HEK293T (cell line): Measurements from ENCODE around the gene TTLL7.

Experiments
- CTCF ChIA-PET: fragments of 350-600 bp; formaldehyde crosslinking; extraction: SDS; loops from one replicate; lab custom pipeline; 2021; ENCODE audit warnings: antibody characterized with exemption, inconsistent platforms; lab: Yijun Ruan, JAX
- POLR2A ChIA-PET: fragments of 350-600 bp; formaldehyde crosslinking; extraction: SDS; loops from one replicate; lab custom pipeline; 2020; ENCODE audit warnings: antibody characterized with exemption, inconsistent platforms; lab: Yijun Ruan, JAX
- DNase-seq: peaks from one replicate; pipeline ENCODE4 v3.0.0; 2012; ENCODE audit warnings: mixed read lengths; ENCODE audit errors: extremely low spot score
- ARNT ChIP-seq: fragments of 450-650 bp; IDR thresholded peaks from 2 replicates; pipeline ENCODE4 v1.6.1; 2017; ENCODE audit warnings: mild to moderate bottlenecking
- BHLHE40 ChIP-seq: fragments of 450-650 bp; IDR thresholded peaks from 2 replicates; pipeline ENCODE4 v1.6.1; 2016; ENCODE audit warnings: mild to moderate bottlenecking, moderate library complexity, borderline replicate concordance
- CTBP1 ChIP-seq: fragments of 450-650 bp; IDR thresholded peaks from 2 replicates; pipeline ENCODE4 v1.6.1; 2016; ENCODE audit warnings: borderline replicate concordance
- ELF4 ChIP-seq: fragments of 450-650 bp; IDR thresholded peaks from 2 replicates; pipeline ENCODE4 v1.6.1; 2017; ENCODE audit warnings: antibody characterized with exemption
- FOXA1 ChIP-seq: fragments of 450-650 bp; IDR thresholded peaks from 2 replicates; pipeline ENCODE4 v1.6.1; 2016; ENCODE audit warnings: mild to moderate bottlenecking
- FOXK2 ChIP-seq: fragments of 450-650 bp; IDR thresholded peaks from 2 replicates; pipeline ENCODE4 v1.6.1; 2016; ENCODE audit warnings: mild to moderate bottlenecking
- FOXM1 ChIP-seq: fragments of 450-650 bp; IDR thresholded peaks from 2 replicates; pipeline ENCODE4 v1.6.1; 2017; ENCODE audit warnings: mild to moderate bottlenecking, borderline replicate concordance
- HDGF ChIP-seq: fragments of 450-650 bp; IDR thresholded peaks from 2 replicates; pipeline ENCODE4 v1.6.1; 2017; ENCODE audit warnings: antibody characterized with exemption, borderline replicate concordance
- L3MBTL2 ChIP-seq: fragments of 450-650 bp; conservative IDR thresholded peaks from 2 replicates; pipeline ENCODE4 v1.6.1; 2016; ENCODE audit warnings: mild to moderate bottlenecking
- LEF1 ChIP-seq: fragments of 450-650 bp; IDR thresholded peaks from 2 replicates; pipeline ENCODE4 v1.6.1; 2017; ENCODE audit warnings: mild to moderate bottlenecking, borderline replicate concordance
- NFRKB ChIP-seq: fragments of 450-650 bp; IDR thresholded peaks from 2 replicates; pipeline ENCODE4 v1.6.1; 2016; ENCODE audit warnings: mild to moderate bottlenecking, moderate library complexity
- SP1 ChIP-seq: fragments of 450-650 bp; IDR thresholded peaks from 2 replicates; pipeline ENCODE4 v1.6.1; 2017
- SUZ12 ChIP-seq: fragments of 450-650 bp; IDR thresholded peaks from 2 replicates; pipeline ENCODE4 v1.6.1; 2016; ENCODE audit warnings: mild to moderate bottlenecking
- TARDBP ChIP-seq: fragments of 450-650 bp; IDR thresholded peaks from 2 replicates; pipeline ENCODE4 v1.6.1; 2016
- ZNF384 ChIP-seq: fragments of 450-650 bp; IDR thresholded peaks from 2 replicates; pipeline ENCODE4 v1.6.1; 2016
- TF ChIP-seq, protein P1 (sequence below): fragments of 450-650 bp; IDR thresholded peaks from 2 replicates; pipeline ENCODE4 v1.6.1; 2016

The TTLL7 gene

DNA sequence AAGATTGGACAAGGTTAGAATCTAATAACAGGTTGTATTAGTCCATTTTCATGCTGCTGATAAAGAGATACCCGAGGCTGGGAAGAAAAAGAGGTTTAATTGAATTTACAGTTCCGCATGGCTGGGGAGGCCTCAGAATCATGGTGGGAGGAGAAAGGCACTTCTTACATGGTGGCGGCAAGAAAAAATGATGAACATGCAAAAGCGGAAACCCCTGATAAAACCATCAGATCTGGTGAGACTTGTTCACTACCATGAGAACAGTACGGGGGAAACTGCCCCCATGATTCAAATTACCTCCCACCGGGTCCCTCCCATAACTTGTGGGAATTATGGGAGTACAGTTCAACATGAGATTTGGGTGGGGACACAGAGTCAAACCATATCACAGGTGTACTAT is 22.9 kb upstream of the TTLL7 start:
- ChIA-PET CTCF (interaction anchor here (0.6 kb wide), 1 partner anchor 648 kb away, joined by 3 read pairs; no protein-coding TSS in a partner anchor), POLR2A (no interaction called here)
- TF ChIP-seq CTBP1 (no peak), ZNF384 (no peak), LEF1 (no peak), ELF4 (no peak), BHLHE40 (no peak), ARNT (no peak), FOXK2 (no peak), TARDBP (no peak), SUZ12 (no peak), FOXM1 (no peak), L3MBTL2 (no peak), NFRKB (no peak), FOXA1 (no peak), HDGF (no peak), SP1 (no peak)
- TF ChIP-seq, protein P1, sequence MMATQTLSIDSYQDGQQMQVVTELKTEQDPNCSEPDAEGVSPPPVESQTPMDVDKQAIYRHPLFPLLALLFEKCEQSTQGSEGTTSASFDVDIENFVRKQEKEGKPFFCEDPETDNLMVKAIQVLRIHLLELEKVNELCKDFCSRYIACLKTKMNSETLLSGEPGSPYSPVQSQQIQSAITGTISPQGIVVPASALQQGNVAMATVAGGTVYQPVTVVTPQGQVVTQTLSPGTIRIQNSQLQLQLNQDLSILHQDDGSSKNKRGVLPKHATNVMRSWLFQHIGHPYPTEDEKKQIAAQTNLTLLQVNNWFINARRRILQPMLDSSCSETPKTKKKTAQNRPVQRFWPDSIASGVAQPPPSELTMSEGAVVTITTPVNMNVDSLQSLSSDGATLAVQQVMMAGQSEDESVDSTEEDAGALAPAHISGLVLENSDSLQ = no peak
- DNase-seq = no peak

DNA sequence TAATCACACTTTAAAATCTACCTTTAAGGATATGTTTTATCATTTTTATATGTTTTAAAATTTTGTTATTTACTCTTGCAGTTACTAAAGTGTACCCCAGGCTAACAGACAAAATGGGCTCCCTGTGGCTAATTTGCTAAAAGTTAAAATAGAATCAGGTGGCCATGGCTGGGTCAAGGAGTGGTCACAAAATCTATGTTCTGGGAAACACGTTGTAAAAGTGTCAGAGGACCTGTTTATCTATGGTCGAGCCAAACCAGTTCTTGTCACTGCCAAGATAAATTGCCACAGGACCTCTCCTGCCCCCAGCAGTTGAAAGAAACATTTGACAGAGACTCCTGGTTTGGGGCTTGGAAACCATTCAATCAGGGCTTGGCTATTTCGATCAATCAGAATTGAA is 21.2 kb upstream of the TTLL7 start:
- CTCF ChIA-PET = no interaction called here
- DNase-seq = no peak
- POLR2A ChIA-PET = no interaction called here
- TF ChIP-seq, protein P1 = peak; percentile 87
- TF ChIP-seq ELF4 (no peak), ZNF384 (no peak), FOXA1 (no peak), FOXM1 (no peak), BHLHE40 (no peak)

DNA sequence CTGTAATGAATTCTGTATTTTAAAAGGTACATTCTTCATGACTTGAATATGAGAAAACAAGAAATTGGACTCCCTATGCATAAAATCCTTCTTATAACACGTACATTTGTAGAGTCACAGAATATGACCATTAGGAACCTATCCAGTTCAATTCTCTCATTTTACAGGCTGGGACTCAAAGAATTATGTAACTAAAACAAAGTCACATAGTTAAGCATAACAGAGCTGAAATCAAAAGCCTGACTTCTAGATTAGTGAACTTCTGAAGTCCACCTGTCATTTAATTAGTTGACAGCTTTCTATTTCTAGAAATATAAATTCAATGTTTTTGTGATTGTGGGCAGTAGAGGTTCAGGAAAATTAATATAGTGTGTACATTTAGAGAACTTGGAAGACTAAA is 20.3 kb upstream of the TTLL7 start:
- ChIA-PET POLR2A (no interaction called here), CTCF (no interaction called here)
- TF ChIP-seq LEF1 (no peak), ZNF384 (no peak), FOXA1 (no peak), NFRKB (no peak), SP1 (no peak), FOXK2 (no peak), BHLHE40 (no peak), ARNT (no peak), L3MBTL2 (no peak), ELF4 (no peak), HDGF (no peak), CTBP1 (no peak), SUZ12 (no peak), TARDBP (no peak), FOXM1 (no peak)
- TF ChIP-seq, protein P1 = no peak
- DNase-seq = no peak

DNA sequence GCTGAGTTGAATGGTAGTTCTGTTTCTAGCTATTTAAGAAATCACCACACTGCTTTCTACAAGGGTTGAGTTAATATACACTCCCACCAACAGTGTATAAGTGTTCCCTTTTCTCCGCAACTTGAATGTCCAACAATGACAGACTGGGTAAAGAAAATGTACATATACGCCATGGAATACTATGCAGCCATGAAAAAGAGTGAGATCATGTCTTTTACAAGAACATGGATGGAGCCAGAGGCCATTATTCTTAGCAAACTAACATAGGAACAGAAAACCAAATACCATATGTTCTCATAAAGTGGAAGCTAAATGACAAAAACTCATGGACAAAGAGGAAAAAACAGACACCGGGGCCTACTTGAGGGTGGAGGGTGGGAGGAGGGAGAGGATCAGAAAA is 14.8 kb upstream of the TTLL7 start:
- POLR2A ChIA-PET = no interaction called here
- DNase-seq = no peak
- no peak for TF ChIP-seq NFRKB
- no peak for TF ChIP-seq ARNT
- TF ChIP-seq LEF1 = no peak
- TF ChIP-seq ZNF384 = no peak
- no peak for TF ChIP-seq FOXK2
- TF ChIP-seq CTBP1 = no peak
- TF ChIP-seq SUZ12 = no peak
- TF ChIP-seq BHLHE40 = no peak
- TF ChIP-seq FOXM1 = no peak
- no peak for TF ChIP-seq TARDBP
- no peak for TF ChIP-seq ELF4
- CTCF ChIA-PET = interaction anchor here (0.6 kb wide), 1 partner anchor 768 kb away, joined by 3 read pairs; no protein-coding TSS in a partner anchor

DNA sequence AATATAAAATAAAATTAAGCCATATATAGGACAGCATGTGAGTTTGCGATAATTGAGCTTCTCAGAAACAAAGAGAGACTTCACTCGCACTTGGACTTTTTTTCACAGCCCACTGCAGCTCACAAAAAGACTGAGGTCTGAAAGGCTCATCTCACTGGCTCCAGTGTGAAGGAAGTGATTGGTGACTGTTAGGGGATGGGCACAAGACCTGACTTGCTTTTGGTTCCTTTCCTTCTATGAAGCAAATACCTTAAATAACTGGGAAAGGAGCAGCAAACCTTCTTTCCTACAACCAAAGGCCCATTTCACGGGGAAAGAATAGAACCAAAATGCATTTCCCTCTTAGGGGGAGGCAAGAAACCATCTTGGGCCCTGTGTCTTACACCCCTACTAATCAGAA is 13.1 kb upstream of the TTLL7 start:
- CTCF ChIA-PET = no interaction called here
- TF ChIP-seq FOXM1 (no peak), ELF4 (no peak), ZNF384 (no peak), LEF1 (no peak), HDGF (no peak), BHLHE40 (no peak), SUZ12 (no peak), FOXK2 (no peak), SP1 (no peak), ARNT (no peak), FOXA1 (no peak), NFRKB (no peak), TARDBP (no peak), CTBP1 (no peak), L3MBTL2 (no peak)
- TF ChIP-seq, protein P1 = no peak
- POLR2A ChIA-PET = no interaction called here
- no peak for DNase-seq

DNA sequence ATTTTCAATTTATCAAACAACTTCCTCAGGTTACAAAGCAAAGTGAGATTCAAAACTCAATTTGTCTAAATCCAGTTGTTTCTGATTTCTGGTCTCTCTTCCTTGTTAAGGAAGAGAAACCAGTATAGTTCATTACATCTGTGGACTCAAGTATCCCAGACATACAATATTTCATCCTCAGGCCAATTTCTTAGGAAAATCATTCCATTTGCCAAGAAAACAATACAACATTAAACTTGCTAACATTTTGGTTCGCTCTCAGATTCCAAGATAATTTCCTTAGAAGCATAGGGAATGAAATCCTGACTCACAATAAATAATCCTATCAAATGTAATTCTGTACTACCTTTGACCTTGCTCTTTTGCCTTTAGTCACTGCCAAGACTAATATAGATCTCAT is 11.2 kb upstream of the TTLL7 start:
- TF ChIP-seq HDGF = no peak
- no peak for TF ChIP-seq ELF4
- no peak for TF ChIP-seq NFRKB
- CTCF ChIA-PET = no interaction called here
- POLR2A ChIA-PET = no interaction called here
- no peak for DNase-seq
